Measurements from ENCODE around the gene PRR5.

The PRR5 gene

DNA sequence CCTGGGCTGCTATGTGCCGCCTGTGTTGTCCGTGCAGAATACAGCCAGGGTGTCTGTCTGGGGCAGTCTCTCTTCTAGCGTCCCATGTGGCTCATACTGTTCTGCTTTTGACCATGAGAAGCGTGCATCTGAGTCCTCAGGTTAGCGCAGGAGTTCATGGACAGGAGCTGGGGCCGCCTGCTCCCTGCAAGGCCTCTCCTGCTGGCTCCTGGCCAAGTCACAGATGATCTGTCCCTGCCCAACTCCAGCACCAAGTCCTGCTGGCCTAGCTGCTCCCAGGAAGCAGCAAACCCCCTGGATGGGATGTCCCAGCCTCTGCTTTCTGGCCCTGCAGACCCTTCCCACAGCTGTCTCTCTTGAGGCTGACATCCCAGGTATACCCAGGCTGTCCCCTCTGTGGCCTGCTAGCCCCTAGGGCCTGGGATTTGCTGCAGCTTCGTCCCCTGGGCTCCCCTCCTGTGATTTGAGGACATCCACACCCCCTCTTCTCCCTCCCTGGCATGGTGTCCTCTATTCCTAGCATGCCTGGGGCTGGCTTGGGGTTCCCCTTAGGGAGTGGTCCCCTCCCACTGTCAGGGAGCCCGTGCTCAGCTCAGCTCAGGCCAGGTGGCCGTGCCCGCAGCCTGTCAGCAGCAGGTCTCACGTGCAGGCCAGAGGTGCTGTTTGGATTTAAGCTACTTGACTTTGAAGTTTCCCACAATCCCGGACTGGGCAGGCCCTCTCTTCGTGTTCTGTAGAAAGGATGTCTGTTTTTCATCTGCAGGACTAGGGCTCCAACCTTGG, 17.8 kb downstream of the PRR5 start:
- no peak for DNase-seq

GRCh38 chr22:44721213-44721612, 19.2 kb downstream of the PRR5 start:
- no peak for DNase-seq

GRCh38 chr22:44722611-44723010, 20.6 kb downstream of the PRR5 start:
- no peak for DNase-seq

DNA sequence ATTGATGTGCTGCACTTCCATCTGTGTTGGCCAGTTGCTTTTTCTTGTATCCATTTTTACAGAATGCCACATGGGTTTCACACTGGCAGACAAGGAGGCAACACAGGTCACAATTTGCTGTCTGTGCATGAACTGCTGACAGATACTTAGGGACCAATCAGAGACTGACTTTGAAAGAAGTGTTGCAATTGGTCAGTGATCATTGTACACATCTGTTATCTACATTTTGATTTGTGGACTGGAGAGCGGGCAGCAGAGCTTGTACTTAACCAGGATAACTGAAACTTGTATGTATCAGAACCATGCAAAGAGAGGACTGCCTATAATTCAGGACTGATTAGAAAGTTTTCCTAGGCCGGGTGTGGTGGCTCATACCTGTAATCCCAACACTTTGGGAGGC, 21.8 kb downstream of the PRR5 start:
- DNase-seq, result peak in 2 of 3 donors; percentile 27 to 34

DNA sequence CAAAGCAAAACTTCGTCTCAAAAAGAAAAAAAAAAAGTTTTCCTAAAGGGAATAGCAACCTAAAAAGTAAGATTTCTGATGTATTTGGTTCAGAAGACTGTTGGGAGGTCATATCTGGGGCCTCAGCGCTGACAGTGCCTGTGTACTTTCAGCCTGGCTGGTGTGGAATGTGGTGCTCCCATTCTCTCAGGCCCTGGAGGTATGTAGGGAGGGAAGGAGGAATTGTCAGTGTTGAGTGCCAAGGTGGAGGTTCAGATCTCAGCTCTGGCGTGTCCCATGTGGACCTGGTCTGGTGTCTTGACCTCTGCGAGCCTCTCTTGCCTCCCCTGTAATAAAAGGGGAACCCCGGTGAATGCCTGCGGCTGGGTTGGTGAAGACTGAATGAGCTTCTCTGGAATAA, 22.4 kb downstream of the PRR5 start:
- DNase-seq, result no peak

- no peak for DNase-seq
Measured at GRCh38 chr22:44724859-44725258, 22.9 kb downstream of the PRR5 start.

DNA sequence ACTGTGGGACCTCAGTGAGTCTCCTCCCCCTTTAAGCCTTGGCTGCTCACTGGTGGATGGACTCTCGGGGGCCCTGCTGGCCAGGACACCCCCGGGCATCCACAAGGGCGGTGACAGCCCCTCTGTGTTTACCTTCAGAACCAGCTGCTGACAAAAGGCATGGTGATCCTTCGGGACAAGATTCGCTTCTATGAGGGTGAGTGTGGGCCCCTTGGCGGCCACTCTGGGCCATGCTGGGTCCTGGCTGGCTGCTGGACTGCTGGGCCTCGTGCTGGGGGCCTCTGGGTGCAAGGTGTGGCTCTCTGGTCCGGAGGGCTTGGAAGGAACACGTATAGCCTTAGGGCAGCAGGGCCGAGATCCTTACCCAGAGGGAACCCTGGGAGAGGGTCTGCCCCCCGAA, 24.4 kb downstream of the PRR5 start:
- no peak for DNase-seq

DNA sequence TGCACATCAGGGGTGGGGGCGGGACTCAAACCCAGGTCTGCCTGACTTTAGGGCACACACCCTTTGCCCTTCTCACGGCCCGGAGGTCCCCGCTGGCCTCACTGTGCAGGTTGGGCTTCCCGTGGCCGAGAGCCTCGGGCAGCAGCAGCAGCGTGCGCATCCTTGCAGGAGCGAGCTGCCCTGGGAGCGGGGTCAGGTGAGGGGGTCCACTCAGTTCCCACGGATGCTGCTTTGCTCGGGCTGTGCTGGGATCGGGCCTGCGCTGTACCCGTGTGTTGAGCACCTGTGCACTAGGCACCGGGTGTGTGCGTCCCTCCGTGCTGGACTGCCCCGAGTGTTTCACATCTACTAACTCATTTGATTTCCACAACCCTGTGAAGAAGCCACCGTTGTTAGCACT, 25.1 kb downstream of the PRR5 start:
- no peak for DNase-seq

- DNase-seq, result no peak
Measured at GRCh38 chr22:44727709-44728108, 25.7 kb downstream of the PRR5 start.

GRCh38 chr22:44728761-44729324, 26.8 kb downstream of the PRR5 start:
- DNase-seq, result no peak

DNA sequence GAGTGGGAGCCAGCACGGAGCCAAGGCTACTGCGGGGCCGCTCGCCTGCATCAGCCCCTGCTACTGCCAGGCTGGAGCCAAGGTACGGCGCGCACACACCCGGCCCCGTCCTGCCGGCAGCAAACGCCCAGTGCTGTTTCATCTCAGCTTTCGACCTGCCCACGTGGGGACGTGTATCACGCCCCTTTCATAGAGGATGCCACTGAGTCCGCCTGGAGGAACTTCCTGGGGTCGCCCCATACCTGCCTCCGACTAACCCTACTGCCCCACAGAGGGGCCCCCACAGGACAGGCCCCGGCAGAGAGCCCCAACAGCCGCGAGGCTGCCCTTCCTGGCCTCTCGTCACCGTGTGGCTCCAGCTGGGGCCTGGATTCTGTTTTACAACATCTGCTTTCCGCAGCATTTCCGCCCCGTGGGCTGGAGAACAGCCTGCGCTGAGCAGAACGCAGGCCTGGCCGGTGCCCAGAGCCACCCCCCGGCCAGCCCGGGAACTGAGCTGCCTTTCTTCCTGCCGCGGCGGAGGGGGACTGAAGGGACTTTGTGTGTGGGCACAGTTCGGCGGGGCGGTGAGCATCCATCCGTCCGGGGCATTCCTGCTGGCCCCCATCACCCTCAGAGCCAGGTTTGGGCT, 27.5 kb downstream of the PRR5 start:
- DNase-seq, result peak; percentile 71 to 81 (median 74)

DNA sequence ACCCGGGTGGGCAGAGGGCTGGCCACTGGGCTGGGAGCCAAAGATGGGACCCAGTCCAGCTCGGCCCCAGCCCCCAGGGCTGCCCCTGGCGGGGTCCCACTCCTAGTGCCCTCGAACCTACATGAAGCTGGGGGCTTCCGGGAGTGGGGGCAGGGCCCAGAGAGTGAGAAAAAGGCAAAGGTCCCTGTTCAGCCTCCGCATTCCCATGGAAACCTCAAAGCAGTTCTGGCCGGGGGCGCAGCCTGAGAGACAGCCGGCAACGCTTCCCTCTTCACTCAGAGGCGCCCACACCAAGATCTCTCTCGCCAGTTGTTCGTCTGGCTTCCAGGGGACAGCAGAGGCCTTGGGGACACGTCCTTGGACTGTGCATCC, 28.0 kb downstream of the PRR5 start:
- peak in 2 of 3 donors; percentile 16 to 32 for DNase-seq

DNA sequence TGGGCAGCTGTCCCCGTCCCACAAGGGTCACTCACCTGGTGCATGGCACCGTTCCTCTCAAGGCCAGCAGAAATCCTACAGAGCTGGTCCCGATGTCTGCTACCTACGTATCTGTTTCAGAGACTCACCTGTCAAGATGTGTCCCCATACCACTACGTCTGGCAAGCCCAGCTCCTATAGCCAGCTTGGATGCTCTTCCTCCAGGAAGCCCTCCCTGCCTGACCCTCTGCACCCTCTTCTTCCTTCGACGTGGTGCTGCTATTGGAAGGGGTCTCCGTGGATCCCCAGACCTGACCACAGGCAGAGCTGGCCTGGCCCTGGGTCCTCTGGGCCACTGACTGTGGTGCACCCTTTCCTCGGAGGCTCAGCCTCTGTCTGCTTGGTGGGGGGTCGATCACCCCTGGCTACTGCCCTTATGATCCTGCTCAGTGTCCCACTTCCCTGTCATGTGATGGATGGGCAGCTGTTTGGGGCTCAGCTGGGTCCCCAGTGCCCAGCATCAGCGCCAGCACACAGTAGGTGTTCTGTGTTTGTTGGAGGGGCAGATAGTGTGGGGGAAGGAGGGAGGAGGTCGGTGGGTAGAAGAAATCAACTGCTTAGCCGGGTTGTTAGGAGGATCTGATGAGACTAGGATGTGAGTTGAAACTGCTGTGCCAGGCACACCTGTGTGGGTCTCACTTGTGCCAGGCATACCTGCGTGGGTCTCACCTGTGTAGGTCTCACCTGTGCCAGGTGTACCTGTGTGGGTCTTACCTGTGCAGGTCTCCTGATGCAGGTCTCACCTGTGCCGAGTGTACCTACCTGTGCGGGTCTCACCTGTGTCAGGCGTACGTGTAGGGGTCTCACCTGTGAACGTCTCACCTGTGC, 28.7 kb downstream of the PRR5 start:
- peak in 1 of 3 donors; percentile 11 for DNase-seq

- DNase-seq, result no peak
Measured at GRCh38 chr22:44731357-44731970, 29.5 kb downstream of the PRR5 start.

DNA sequence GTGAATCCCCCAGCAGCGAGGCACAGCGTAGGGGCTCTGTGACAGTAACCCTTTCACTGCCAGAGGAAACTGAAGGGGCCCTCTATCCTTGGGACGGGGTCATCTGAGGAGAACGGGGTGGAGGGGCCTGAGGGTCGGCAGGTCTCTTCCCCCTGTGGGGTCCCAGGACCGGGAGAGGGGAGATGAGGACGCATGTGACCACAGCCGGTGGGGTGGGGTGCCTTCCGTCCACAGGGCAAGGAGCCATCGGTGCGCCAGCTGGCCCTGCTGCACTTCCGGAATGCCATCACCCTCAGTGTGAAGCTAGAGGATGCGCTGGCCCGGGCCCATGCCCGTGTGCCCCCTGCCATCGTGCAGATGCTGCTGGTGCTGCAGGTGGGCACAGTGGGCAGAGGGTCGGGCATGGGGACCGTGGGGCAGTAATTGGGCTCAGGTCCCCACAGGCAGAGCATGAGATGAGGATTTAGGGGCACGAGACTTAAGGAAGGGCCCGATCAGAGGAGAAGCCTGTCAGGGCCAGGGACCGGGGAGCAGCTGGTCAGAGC, 30.1 kb downstream of the PRR5 start:
- no peak for DNase-seq

DNA sequence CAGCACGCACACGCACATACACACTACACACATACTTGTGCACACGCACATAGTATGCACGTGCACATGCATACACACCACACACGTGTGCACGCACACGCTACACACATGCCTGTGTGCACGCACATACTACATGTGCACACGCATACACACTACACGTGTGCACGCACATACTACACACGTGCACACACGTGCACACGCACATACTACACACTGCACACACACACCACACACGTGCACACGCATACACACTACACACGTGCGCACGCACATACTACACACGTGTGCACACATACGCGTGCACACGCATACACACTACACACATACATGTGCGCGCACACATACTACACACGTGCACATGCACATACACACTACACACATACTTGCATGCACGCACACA, 30.7 kb downstream of the PRR5 start:
- DNase-seq, result no peak

DNA sequence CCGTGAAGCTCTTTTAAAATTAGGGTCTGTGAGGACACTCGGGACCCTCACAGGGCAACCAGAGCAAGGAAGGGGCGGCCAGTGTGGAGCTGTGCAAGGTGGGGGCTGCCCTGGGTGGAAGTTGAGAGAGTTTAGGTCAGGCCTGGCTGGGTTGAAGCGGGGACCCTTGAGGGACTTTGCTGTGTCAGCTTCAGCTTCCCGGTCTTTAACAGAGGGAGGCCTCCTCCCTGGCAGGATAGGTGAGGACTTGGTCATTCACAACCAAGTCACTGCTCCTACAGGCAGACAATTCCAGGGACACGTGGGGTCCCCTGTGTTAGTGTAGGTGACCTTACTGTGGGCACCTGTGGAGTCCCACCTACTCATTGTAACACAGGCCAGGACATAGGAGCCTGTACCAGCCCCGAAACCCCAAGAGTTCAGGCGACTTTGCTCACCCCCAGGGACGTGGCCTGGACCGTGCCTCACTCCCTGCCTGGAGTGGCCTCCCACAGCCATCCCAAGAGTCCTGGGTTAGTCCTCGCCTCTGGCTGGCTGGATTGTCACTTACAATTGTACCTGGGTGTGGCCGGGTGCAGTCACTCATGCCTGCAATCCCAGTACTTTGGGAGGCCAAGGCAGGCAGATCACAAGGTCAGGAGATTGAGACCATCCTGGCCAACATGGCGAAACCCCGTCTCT, 31.6 kb downstream of the PRR5 start:
- no peak for DNase-seq

GRCh38 chr22:44734278-44734677, 32.3 kb downstream of the PRR5 start:
- DNase-seq, result no peak

GRCh38 chr22:44734801-44735517, 33.0 kb downstream of the PRR5 start:
- no peak for DNase-seq

- DNase-seq, result peak; percentile 67 to 83 (median 73)
Measured at GRCh38 chr22:44735518-44736428, 33.8 kb downstream of the PRR5 start.
